ENCODE results near the gene THSD4. TPM values are rescaled to one million over a fixed set of nuclear protein-coding genes. Genes with fewer than 3 reads are reported as not detected.

Gene THSD4
- total RNA-seq, 2 donors from 2014 or later: 16.3 to 18.8 TPM

Other genes starting within 250 kb of the THSD4 start
- gene THAP10, start 223.0 kb upstream of the THSD4 start, total RNA-seq: 1 to 10 TPM; 1.7 to 2.1 TPM
- 10 to 100 TPM in 1 of 2 donors, 1 to 10 TPM in 1; 9.7 to 10.2 TPM for gene LRRC49, start 222.6 kb upstream of the THSD4 start, total RNA-seq

Measured in posterior vena cava (tissue), 2 donors.